RWPE1 (cell line): ENCODE results near the gene LRRC41.
A peak's percentile ranks its signal among the peaks of the same experiment; 100 is the strongest.

Source experiments
- CTCF ChIA-PET: fragments of 350-600 bp; sonication (Branson Sonifier 250); formaldehyde crosslinking; extraction: SDS; loops from one replicate; lab custom pipeline; 2021; lab: Yijun Ruan, JAX
- POLR2A ChIA-PET: fragments of 400-600 bp; formaldehyde crosslinking; extraction: SDS; loops from one replicate; lab custom pipeline; 2020; ENCODE audit warnings: antibody characterized with exemption; ENCODE audit not compliant: low non-redundant PET; lab: Yijun Ruan, JAX
- DNase-seq: peaks from one replicate; pipeline ENCODE4 v3.0.0; 2012; ENCODE audit warnings: low spot score
- H3K27ac ChIP-seq: fragments of 450-650 bp; 2 replicates; pipeline ENCODE4 v1.5.1; 2017
- CTCF ChIP-seq: fragments of 450-650 bp; conservative IDR thresholded peaks from 2 replicates; pipeline ENCODE4 v1.5.1; 2017; ENCODE audit warnings: low read depth, mild to moderate bottlenecking

LRRC41 gene

GRCh38 chr1:46281021-46281420, 22.4 kb downstream of the LRRC41 start:
- H3K27ac ChIP-seq = no peak overlapping the region
- CTCF ChIA-PET = no interaction called here
- no peak for DNase-seq
- POLR2A ChIA-PET = no interaction called here
- TF ChIP-seq CTCF = no peak

- CTCF ChIA-PET = no interaction called here
- no peak for DNase-seq
- no peak for TF ChIP-seq CTCF
- POLR2A ChIA-PET = no interaction called here
- 0 out of 2 replicates have a peak overlapping the region, but pooled peaks have one; percentile 24 for H3K27ac ChIP-seq
Measured at GRCh38 chr1:46280092-46280491, 23.3 kb downstream of the LRRC41 start.

- POLR2A ChIA-PET = no interaction called here
- DNase-seq = peak; percentile 27
- CTCF ChIA-PET = no interaction called here
- peak overlapping the region; percentile 18 for H3K27ac ChIP-seq
- TF ChIP-seq CTCF = no peak
Measured at GRCh38 chr1:46278807-46279206, 24.6 kb downstream of the LRRC41 start.

GRCh38 chr1:46277658-46278373, 25.6 kb downstream of the LRRC41 start:
- ChIA-PET CTCF (no interaction called here), POLR2A (no interaction called here)
- no peak for DNase-seq

GRCh38 chr1:46275030-46275337, 28.4 kb downstream of the LRRC41 start:
- no peak overlapping the region for H3K27ac ChIP-seq
- no peak for DNase-seq
- CTCF ChIA-PET = no interaction called here
- POLR2A ChIA-PET = no interaction called here
- no peak for TF ChIP-seq CTCF

More at GRCh38 chr1:46277658-46278373, 25.6 kb downstream of the LRRC41 start:
- no peak for TF ChIP-seq CTCF
- peak overlapping the region; percentile 18; the same call in 1 of the 2 replicates for H3K27ac ChIP-seq

- TF ChIP-seq CTCF = no peak
- no peak overlapping the region for H3K27ac ChIP-seq
- ChIA-PET CTCF (interaction anchor here (0.6 kb wide), 1 partner anchor 8 kb away, joined by 4 read pairs; no protein-coding TSS in a partner anchor), POLR2A (interaction anchor here (0.9 kb wide), 1 partner anchor 15 kb away, joined by 3 read pairs; no protein-coding TSS in a partner anchor)
- no peak for DNase-seq
Measured at GRCh38 chr1:46274225-46275029, 29.0 kb downstream of the LRRC41 start.
